ENCODE data around the gene JARID2. TPM values are rescaled to one million over a fixed set of nuclear protein-coding genes. Genes with fewer than 3 reads are reported as not detected.

JARID2 gene
- total and polyA plus RNA-seq, 2 of the 8 experiments (the other 6 are each of a cell fraction or from before 2014, with no cell fraction given): 60.1 to 239 TPM

DNA sequence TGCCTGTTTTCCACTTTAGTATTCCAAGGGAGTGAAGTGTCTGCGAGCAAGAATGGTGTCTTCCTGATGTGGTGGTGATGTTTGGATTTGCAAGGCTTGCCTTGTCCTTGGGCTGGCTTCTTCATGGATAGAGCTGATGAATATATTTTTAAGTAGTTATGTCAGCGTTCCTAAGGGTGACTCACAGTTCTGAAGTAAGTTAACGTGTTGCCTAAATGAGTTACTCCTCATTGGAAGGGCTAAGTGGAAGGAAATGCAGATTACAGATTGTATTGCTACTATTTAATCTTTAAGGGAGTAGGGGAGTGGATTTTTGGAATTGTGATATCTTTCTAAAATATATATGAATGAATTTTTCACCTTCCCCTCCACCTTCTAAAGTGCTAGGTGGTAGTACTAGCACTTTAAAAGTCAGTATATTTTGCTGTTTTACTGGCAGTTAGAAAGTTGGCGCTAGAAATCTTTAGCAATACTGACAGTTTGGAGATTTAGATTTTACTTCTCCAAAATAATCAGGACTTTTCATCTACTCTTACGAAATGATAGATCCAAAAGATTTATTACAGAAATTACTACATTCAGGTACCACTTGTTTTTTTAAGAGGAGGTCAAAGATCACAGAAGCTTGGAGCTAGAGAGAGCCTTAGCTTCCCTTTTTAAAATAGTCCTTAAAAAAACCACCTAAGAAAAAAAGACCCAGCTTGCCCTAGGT lies 197.4 kb downstream of the JARID2 start:
- Histone ChIP-seq H3K14ac (ENCODE audit: insufficient read length) (no peak overlapping the region), H3K79me2 (ENCODE audit: control insufficient read depth in 1 of 2, insufficient read depth in 2 of 2, low read length in 2 of 2) (peaks cover 67 to 100% of the 10 kb centered on the region in 2 experiments), H4K5ac (ENCODE audit: insufficient read length, low read depth, low read length) (no peak overlapping the region), H2BK120ac (replicated peaks; ENCODE audit: low read depth, low read length) (no peak overlapping the region), H3K27me3 (replicated peaks in 1 of 4; ENCODE audit: control insufficient read depth in 3 of 4, extremely low read depth in 1 of 4, insufficient read depth in 3 of 4, low read length in 3 of 4) (no peaks in the 10 kb centered on the region), H2BK12ac (ENCODE audit: low read depth, low read length) (no peak overlapping the region), H2AK5ac (ENCODE audit: low read depth, low read length) (no peak overlapping the region), H3K23ac (ENCODE audit: insufficient read length) (no peak overlapping the region), H3K4me1 (replicated peaks in 1 of 4; ENCODE audit: control insufficient read depth in 3 of 4, insufficient read depth in 4 of 4, low read length in 3 of 4) (peaks cover 6 to 43% (median 29%) of the 10 kb centered on the region in 4 experiments; a peak in 6 of 7 replicates), H3K23me2 (ENCODE audit: low read depth, low read length) (no peaks in the 10 kb centered on the region), H3K18ac (ENCODE audit: extremely low read depth, low read length) (no peak overlapping the region), H3K36me3 (ENCODE audit: control insufficient read depth in 2 of 4, insufficient read depth in 4 of 4, low read length in 3 of 4) (peaks cover 0 to 6% (median 0%) of the 10 kb centered on the region in 4 experiments; a peak in 1 of 8 replicates), H3K27ac (ENCODE audit: low read depth, low read length) (no peak overlapping the region), H2BK20ac (ENCODE audit: low read length) (no peak overlapping the region), H3K4me3 (ENCODE audit: extremely low read depth in 1 of 4, insufficient read depth in 2 of 4, low read depth in 3 of 4, low read length in 4 of 4) (no peak overlapping the region), H3K4ac (replicated peaks; ENCODE audit: insufficient read length, low read depth, low read length) (no peak overlapping the region), H2AFZ (ENCODE audit: low read length) (no peak overlapping the region), H3K56ac (replicated peaks; ENCODE audit: insufficient read length, low read depth, low read length) (no peak overlapping the region), H4K91ac (replicated peaks; ENCODE audit: insufficient read length, low read length) (no peak overlapping the region), H4K8ac (ENCODE audit: extremely low read depth, insufficient read depth, low read length) (no peak overlapping the region), H4K20me1 (replicated peaks in 1 of 2; ENCODE audit: control insufficient read depth in 1 of 2, insufficient read depth in 2 of 2, low read length in 2 of 2) (peaks cover 49 to 73% of the 10 kb centered on the region in 2 experiments), H3K79me1 (ENCODE audit: low read depth, low read length) (peaks cover 23% of the 10 kb centered on the region), H2BK15ac (ENCODE audit: low read length) (no peak overlapping the region), H2BK5ac (ENCODE audit: low read depth, low read length) (no peak overlapping the region), H3K9me3 (ENCODE audit: insufficient read depth in 2 of 2, low read depth in 1 of 2, low read length in 1 of 2) (no peaks in the 10 kb centered on the region), H3K9ac (replicated peaks in 1 of 4; ENCODE audit: extremely low read depth in 1 of 4, low read depth in 3 of 4, low read length in 3 of 4) (no peak overlapping the region), H3K4me2 (ENCODE audit: insufficient read depth in 1 of 2, low read depth in 2 of 2, low read length in 2 of 2) (no peak overlapping the region)
- CTCF ChIA-PET (ENCODE audit: partially characterized antibody): interaction anchor here (1.0 to 3.8 kb wide), 6 partner anchors 13 to 153 kb away, joined by 3 to 21 read pairs (median 7); no protein-coding TSS in a partner anchor
- POLR2A ChIA-PET (ENCODE audit: partially characterized antibody): no interaction called here
- DNase-seq (ENCODE audit: low read depth in 1 of 2, low spot score in 2 of 2) (no peak), FAIRE-seq (no peak)
- 89% methylated on average over 5 of the region's 5 CpGs; no CpG with 5 or more reads in 1 of the 2 experiments for WGBS, 2 experiments (ENCODE audit: extremely low coverage in 1 of 2, insufficient coverage in 1 of 2, insufficient read length in 1 of 2, insufficient replicate concordance in 2 of 2, low coverage in 1 of 2, low lambda C conversion rate in 2 of 2, missing lambda C conversion rate in 1 of 2)
- TF ChIP-seq TAF7 (optimal IDR thresholded peaks at IDR 0.05; ENCODE audit: borderline replicate concordance, low read depth, low read length) (no peak), TAF1 (IDR thresholded peaks at IDR 0.05; ENCODE audit: low read depth, low read length) (no peak), PHF8 (conservative IDR thresholded peaks at IDR 0.05; ENCODE audit: low read depth, low read length) (no peak), CEBPB (IDR thresholded peaks at IDR 0.05; ENCODE audit: low read depth, low read length) (no peak), CHD1 (IDR thresholded peaks at IDR 0.05; ENCODE audit: low read depth, low read length) (no peak), KDM1A (IDR thresholded peaks at IDR 0.05; ENCODE audit: borderline replicate concordance, low read length) (no peak), CBX5 (IDR thresholded peaks at IDR 0.05; ENCODE audit: low read depth, low read length) (no peak), SRF (IDR thresholded peaks at IDR 0.05; ENCODE audit: low read depth, low read length) (no peak), CBX8 (IDR thresholded peaks at IDR 0.05; ENCODE audit: borderline replicate concordance, low read depth, low read length) (no peak), SIN3A (conservative IDR thresholded peaks at IDR 0.05 in 1 of 2, IDR thresholded peaks at IDR 0.05 in 1 of 2; ENCODE audit: low read depth in 1 of 2, low read length in 2 of 2) (no peak), BACH1 (IDR thresholded peaks at IDR 0.05; ENCODE audit: low read length) (no peak), RFX5 (IDR thresholded peaks at IDR 0.05; ENCODE audit: borderline replicate concordance, low read depth, low read length) (no peak)
